Lower leg skin (tissue), 4 donors: ENCODE results near the gene RFTN2. TPM values are rescaled to one million over a fixed set of nuclear protein-coding genes. Genes with fewer than 3 reads are reported as not detected.
"Not testable (repeated sequence)": the region's sequence is repeated elsewhere in the genome, so short reads cannot be mapped to it uniquely, and the experiment has no call there.

Experiments
- DNase-seq, 2 donors: peaks; one replicate each; pipeline ENCODE4 v3.0.0-alpha.2; 2019; ENCODE audit warnings: low spot score in 2 of 2
- H3K4me3 ChIP-seq: fragments of 200-600 bp; sonication (generic); 2 replicates; pipeline ENCODE4 v1.5.1; 2017; ENCODE audit warnings: mild to moderate bottlenecking, low read depth; ENCODE audit not compliant: poor library complexity, severe bottlenecking
- POLR2A ChIP-seq, 2 donors: fragments of 450-650 bp; IDR thresholded peaks; one replicate each; pipeline ENCODE4 v1.6.1; 2016 to 2017; ENCODE audit warnings: antibody characterized with exemption in 2 of 2, mild to moderate bottlenecking in 1 of 2, moderate library complexity in 1 of 2
- WGBS, 2 donors: methylation state at CpG; one replicate each; pipeline ENCODE4 v1.1.5; 2018; 5-methylcytosine and 5-hydroxymethylcytosine counted together
- intact Hi-C: fragments of 100-400 bp; cut with DNase I; formaldehyde crosslinking; loops from one replicate; pipeline ENCODE4 v1.15.0; 2023; ENCODE audit warnings: low total_unique reads
- total RNA-seq, 4 donors: library from RNA; depleted of rRNA; stranded (reverse); fragments of >200 nt; gene quantifications; one replicate each; pipeline ENCODE4 v1.1.0, GENCODE V29; 2016
- TF ChIP-seq, protein P1 (sequence below), 3 donors: fragments of 450-650 bp; IDR thresholded peaks; one replicate each; pipeline ENCODE4 v1.5.1; 2016; ENCODE audit warnings: antibody characterized with exemption in 3 of 3, mild to moderate bottlenecking in 3 of 3, moderate library complexity in 2 of 3

The RFTN2 gene
- total RNA-seq, 4 donors from 2014 or later: 1.5 to 6.5 (median 2.7) TPM

GRCh38 chr2:197555467-197555866 is 119.9 kb downstream of the RFTN2 start:
- H3K4me3 ChIP-seq: no peak overlapping the region
- TF ChIP-seq POLR2A (IDR thresholded peaks at IDR 0.05): no peak
- TF ChIP-seq, protein P1, sequence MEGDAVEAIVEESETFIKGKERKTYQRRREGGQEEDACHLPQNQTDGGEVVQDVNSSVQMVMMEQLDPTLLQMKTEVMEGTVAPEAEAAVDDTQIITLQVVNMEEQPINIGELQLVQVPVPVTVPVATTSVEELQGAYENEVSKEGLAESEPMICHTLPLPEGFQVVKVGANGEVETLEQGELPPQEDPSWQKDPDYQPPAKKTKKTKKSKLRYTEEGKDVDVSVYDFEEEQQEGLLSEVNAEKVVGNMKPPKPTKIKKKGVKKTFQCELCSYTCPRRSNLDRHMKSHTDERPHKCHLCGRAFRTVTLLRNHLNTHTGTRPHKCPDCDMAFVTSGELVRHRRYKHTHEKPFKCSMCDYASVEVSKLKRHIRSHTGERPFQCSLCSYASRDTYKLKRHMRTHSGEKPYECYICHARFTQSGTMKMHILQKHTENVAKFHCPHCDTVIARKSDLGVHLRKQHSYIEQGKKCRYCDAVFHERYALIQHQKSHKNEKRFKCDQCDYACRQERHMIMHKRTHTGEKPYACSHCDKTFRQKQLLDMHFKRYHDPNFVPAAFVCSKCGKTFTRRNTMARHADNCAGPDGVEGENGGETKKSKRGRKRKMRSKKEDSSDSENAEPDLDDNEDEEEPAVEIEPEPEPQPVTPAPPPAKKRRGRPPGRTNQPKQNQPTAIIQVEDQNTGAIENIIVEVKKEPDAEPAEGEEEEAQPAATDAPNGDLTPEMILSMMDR (IDR thresholded peaks at IDR 0.05): no peak
- no peak for DNase-seq
- intact Hi-C loops: no loop called here

- 88 to 90% methylated on average over 2 of the region's 2 CpGs for WGBS, 2 donors
- intact Hi-C loops, H3K4me3 ChIP-seq, DNase-seq: not testable (repeated sequence)
These were observed 124.1 kb downstream of the RFTN2 start for GRCh38 chr2:197551260-197551659.

DNA sequence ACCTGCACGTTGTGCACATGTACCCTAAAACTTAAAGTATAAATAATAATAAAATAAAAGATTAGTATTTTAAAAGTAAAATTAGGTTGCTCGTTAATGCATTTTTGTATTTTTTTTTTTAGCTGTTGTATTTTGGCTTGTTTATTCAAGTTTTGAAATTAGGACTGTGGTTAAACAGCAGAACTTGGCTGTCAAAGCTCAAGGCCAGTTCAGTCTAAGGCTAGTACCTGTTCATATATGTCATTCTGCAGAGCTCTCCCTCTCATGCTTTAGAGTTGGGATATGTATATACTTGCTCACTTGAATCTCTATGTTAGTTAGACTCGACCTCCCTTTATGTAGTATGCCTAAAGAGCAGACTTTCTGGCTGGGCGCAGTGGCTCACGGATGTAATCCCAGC is 126.8 kb downstream of the RFTN2 start:
- no peak overlapping the region for H3K4me3 ChIP-seq
- no peak for TF ChIP-seq POLR2A (IDR thresholded peaks at IDR 0.05)
- TF ChIP-seq, protein P1 (IDR thresholded peaks at IDR 0.05): no peak
- intact Hi-C loops: no loop called here
- WGBS, 2 donors: 86 to 92% methylated on average over 5 of the region's 5 CpGs
- no peak for DNase-seq

DNA sequence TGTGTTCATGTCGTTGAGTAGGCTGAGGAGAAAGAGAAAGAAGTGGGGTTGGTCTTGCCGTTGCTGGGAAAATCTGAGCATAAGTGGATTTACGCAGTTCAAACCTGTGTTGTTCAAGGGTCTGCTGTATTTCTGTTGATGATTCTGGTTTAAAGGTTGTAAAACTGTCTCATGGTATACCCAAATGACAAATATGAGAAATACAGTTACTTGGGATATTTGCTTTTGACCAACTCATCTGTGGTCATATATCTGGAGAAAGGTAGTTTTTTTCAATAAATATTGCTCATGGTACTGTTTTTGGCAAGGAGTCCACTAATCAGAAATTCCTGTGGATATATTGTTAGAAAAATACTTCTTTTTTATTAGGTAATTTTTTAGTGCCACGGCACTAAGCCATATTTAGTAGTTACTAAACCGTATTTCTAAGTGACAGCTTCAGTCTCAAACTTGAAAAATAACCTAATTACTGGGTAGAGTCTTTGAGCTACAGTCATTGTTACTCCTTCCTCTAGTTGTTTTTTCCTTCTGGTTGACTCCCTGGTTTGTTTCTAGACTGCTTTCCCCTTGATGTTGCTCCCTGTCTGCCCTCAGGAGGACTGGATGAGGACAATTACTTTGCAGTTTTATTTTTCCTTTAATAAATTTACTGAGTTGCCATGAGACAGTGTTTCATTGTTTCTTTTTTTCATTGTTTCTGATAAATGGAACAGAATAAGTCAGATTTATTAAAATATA is 128.1 kb downstream of the RFTN2 start:
- H3K4me3 ChIP-seq: no peak overlapping the region
- 87 to 90% methylated on average over 5 of the region's 5 CpGs for WGBS, 2 donors
- no peak for DNase-seq
- TF ChIP-seq POLR2A (IDR thresholded peaks at IDR 0.05): no peak
- TF ChIP-seq, protein P1 (IDR thresholded peaks at IDR 0.05): no peak
- intact Hi-C loops: no loop called here

GRCh38 chr2:197543206-197543605 is 132.2 kb downstream of the RFTN2 start:
- TF ChIP-seq, protein P1 (IDR thresholded peaks at IDR 0.05): no peak
- TF ChIP-seq POLR2A (IDR thresholded peaks at IDR 0.05): no peak
- H3K4me3 ChIP-seq: no peak overlapping the region
- intact Hi-C loops: no loop called here
- no peak for DNase-seq
- WGBS, 2 donors: 94 to 95% methylated on average over 3 of the region's 3 CpGs

- intact Hi-C loops: no loop called here
- no peak overlapping the region for H3K4me3 ChIP-seq
- WGBS, 2 donors: 64 to 80% methylated on average over 1 of the region's 1 CpG
- TF ChIP-seq, protein P1 (IDR thresholded peaks at IDR 0.05): no peak
- TF ChIP-seq POLR2A (IDR thresholded peaks at IDR 0.05): no peak
- DNase-seq: no peak
These were observed 135.7 kb downstream of the RFTN2 start for GRCh38 chr2:197539734-197540133.
